Activated T-cell treated with anti-CD3 and anti-CD28 coated beads for 48 hours (primary cell): ENCODE results near the gene EXTL2.
"Not testable (repeated sequence)": the region's sequence is repeated elsewhere in the genome, so short reads cannot be mapped to it uniquely, and the experiment has no call there.

Experiments
- DNase-seq: peaks from one replicate; pipeline ENCODE4 v3.0.0-alpha.2; 2020; ENCODE audit warnings: low read depth

The EXTL2 gene

DNA sequence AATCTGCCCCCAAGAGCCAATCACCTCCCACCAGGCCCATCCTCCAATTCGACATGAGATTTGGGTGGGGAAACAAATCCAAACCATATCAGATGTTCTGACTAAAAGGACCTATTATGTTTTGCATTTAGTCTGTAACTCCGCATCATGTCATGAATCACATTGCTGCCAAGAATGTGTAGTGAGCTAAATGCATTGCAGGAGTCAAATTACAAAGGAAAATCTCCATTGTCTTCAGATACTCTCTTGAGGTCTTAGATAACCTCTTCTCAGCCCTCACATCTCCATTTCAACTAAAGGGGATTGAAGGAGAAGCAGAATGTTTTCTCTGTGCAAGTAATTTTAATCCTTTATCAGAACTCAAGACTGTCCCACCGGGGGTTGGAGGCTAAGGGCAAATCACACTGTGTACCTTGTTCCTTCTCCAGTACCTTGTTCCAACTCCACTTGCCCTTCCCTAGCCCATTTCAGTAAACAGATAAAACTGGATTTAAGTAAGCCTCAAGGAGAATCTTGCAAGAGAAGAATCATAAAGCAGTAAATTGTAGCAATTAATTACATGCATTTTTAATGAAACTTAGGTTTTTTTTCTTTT is 34.1 kb downstream of the EXTL2 start:
- no peak for DNase-seq

GRCh38 chr1:100855116-100855515 is 39.5 kb downstream of the EXTL2 start:
- not testable (repeated sequence) for DNase-seq

- no peak for DNase-seq
These were observed 41.7 kb downstream of the EXTL2 start for GRCh38 chr1:100852976-100853375.

GRCh38 chr1:100851726-100852125 is 42.9 kb downstream of the EXTL2 start:
- DNase-seq, result no peak

GRCh38 chr1:100847361-100848082 is 47.1 kb downstream of the EXTL2 start:
- DNase-seq, result no peak

GRCh38 chr1:100843160-100843559 is 51.5 kb downstream of the EXTL2 start:
- not testable (repeated sequence) for DNase-seq

DNA sequence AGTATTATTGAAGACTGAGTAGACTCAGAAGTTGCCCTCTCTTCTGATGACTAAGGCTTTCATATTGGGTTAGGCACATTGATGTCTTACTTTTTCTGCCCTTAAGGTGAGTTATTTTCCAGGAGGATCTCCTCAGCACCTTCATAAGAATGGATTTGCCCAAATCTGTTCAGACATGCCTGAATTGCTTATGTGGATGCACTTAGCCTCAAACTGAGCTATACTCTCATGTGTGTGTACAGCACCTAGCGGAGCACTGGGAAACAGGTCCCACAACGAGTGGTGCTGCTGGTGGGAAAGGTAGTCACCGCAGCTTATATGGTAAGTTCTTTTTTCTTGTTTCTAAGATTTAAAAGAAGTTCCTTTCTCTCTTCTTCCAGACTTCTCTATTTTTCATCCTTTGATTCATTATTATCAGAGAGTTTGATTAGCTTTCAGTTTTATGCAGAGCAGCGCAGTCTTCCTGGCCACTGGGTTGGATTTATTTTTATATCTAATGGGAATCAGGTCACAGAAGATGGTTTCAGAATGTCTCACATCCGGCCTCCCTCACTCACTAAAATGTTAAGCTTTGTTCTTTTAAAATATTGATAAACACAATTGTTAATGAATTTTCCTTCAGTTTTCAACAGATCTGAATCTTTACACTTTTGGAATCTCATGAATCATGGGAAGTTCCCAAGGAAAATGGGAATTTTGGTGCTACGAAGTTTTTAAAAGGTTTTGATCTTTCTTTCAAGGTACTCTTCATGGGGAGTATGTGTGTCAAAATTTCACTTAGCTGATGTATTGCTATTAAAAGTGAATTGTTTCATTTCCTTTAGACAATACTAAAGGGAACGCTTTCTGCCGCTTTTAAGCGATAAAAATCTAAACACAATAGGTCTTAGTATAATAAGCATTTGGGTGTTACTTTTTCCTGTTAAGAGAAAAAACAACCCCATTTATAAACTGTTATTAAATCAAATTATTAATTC is 58.5 kb downstream of the EXTL2 start:
- DNase-seq, result no peak

DNA sequence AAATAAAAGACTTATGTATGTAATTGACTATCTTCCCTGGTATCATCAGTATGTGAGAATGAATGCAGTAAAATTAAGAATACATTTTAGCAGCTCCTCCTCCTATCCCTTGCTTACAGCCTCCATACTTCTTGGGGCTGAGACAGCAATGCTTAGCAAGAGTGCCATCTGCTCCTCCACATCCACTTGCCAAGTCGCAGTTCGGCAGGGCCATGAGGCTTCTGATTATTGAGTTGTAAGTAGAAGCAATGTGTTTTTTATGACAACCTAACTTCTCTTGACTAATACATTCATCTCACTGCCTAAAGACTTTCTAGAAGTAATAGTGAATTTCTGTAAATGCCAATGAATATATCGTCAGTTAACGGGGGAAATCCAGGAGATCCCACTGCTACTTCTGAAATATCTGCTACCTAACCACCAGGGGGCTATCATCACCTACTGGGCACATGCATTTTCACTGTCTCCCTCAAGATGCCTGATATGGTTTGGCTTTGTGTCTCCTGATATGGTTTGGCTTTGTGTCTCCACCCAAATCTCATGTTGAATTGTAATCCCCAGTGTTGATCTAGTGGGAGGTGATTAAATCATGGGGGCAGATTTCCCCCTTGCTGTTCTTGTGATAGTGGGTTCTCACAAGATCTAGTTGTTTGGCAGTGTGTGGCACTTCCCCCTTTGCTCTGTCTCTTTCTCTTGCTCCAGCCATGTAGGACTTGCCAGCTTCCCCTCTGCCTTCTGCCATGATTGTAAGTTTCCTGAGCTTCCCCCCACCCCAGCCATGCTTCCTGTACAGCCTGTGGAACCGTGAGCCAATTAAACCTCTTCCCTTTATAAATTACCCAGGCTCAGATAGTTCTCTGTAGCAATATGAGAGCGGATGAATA is 59.6 kb downstream of the EXTL2 start:
- DNase-seq, result no peak

GRCh38 chr1:100832694-100833428 is 61.8 kb downstream of the EXTL2 start:
- DNase-seq, result no peak

DNA sequence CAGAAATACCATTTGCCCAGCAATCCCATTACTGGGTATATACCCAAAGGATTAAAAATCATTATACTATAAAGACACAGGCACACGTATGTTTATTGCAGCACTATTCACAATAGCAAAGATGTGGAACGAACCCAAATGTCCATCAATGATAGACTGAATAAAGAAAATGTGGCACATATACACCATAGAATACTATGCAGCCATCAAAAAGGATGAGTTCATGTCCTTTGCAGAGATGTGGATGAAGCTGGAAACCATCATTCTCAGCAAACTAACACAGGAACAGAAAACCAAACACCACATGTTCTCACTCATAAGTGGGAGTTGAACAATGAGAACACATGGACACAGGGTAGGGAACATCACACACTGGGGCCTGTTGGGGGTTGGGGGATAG is 69.0 kb downstream of the EXTL2 start:
- not testable (repeated sequence) for DNase-seq
